GM12878 (cell line): ENCODE data around the gene MAPKBP1. TPM values are rescaled to one million over a fixed set of nuclear protein-coding genes. Genes with fewer than 3 reads are reported as not detected.

Experiments used
- ATAC-seq: fragments of 200-7000 bp; cut with Tn5 transposase; 3 replicates; pipeline ENCODE4 v1.9.1; 2020; ENCODE audit warnings: mild to moderate bottlenecking, moderate library complexity
- BruUV-seq: library from RNA; stranded (reverse); fragments of 400-500 nt; replicated peaks from 2 replicates; lab custom pipeline; 2021; lab: Mats Ljungman, UMichigan
- CTCF ChIA-PET: fragments of 300-600 bp; sonication (Branson Sonifier 250); formaldehyde crosslinking; extraction: SDS; loops from one replicate; lab custom pipeline; 2021; ENCODE audit warnings: inconsistent platforms; lab: Yijun Ruan, JAX
- POLR2A ChIA-PET: fragments of 350-600 bp; formaldehyde crosslinking; extraction: SDS; loops from one replicate; lab custom pipeline; 2021; ENCODE audit warnings: inconsistent platforms; lab: Charles Lee
- RAD21 ChIA-PET: fragments of 300-600 bp; sonication (Branson Sonifier 250); formaldehyde crosslinking; loops from one replicate; lab custom pipeline; 2023; ENCODE audit warnings: antibody characterized with exemption; ENCODE audit not compliant: unreplicated experiment; lab: Charles Lee
- SMC1A ChIA-PET: fragments of 300-600 bp; sonication (Branson Sonifier 250); formaldehyde crosslinking; loops from one replicate; lab custom pipeline; 2023; ENCODE audit not compliant: unreplicated experiment, uncharacterized antibody; lab: Charles Lee
- DNase-seq: peaks from one replicate; pipeline ENCODE4 v3.0.0-alpha.2; 2011; ENCODE audit warnings: low read depth, low spot score
- FAIRE-seq: peaks from 3 replicates; lab custom pipeline; 2011; peaks lifted over from hg19 to GRCh38; lab: Jason Lieb, UNC
- H2AFZ ChIP-seq: 2 replicates; pipeline ENCODE4 v1.6.0; 2011; ENCODE audit warnings: low read depth, low read length, control low read depth; ENCODE audit not compliant: control insufficient read depth
- H3K27ac ChIP-seq: 2 replicates; pipeline ENCODE4 v1.5.1; 2011; ENCODE audit warnings: control low read depth; ENCODE audit not compliant: control insufficient read depth, insufficient read depth
- H3K27me3 ChIP-seq, 2 experiments: replicated peaks in 1 of 2; 2 replicates each; pipeline versions ENCODE4 v1.6.0 to v1.6.1; 2011; ENCODE audit warnings: low read length in 1 of 2; ENCODE audit not compliant: control insufficient read depth in 2 of 2, insufficient read depth in 2 of 2
- H3K36me3 ChIP-seq, 2 experiments: 2 replicates each; pipeline ENCODE4 v1.5.1; 2011; ENCODE audit warnings: low read length in 1 of 2; ENCODE audit not compliant: control insufficient read depth in 2 of 2, insufficient read depth in 2 of 2
- H3K4me1 ChIP-seq: 2 replicates; pipeline ENCODE4 v1.6.1; 2011; ENCODE audit warnings: mild to moderate bottlenecking, low read length, moderate library complexity, mixed read lengths; ENCODE audit not compliant: control insufficient read depth, insufficient read depth
- H3K4me2 ChIP-seq: 2 replicates; pipeline ENCODE4 v1.6.0; 2011; ENCODE audit warnings: control low read depth; ENCODE audit not compliant: control insufficient read depth, insufficient read depth
- H3K4me3 ChIP-seq: fragments of 200-600 bp; sonication (generic); 2 replicates; pipeline ENCODE4 v1.5.1; 2016
- H3K79me2 ChIP-seq: 2 replicates; pipeline ENCODE4 v1.6.0; 2011; ENCODE audit warnings: low read length; ENCODE audit not compliant: control insufficient read depth, insufficient read depth
- H3K9ac ChIP-seq: 2 replicates; pipeline ENCODE4 v1.8.0; 2011; ENCODE audit warnings: low read length, control low read depth, mixed read lengths; ENCODE audit not compliant: control insufficient read depth, insufficient read depth
- H3K9me3 ChIP-seq: replicated peaks from 3 replicates; pipeline ENCODE4 v1.5.1; 2011; ENCODE audit warnings: mild to moderate bottlenecking, low read length; ENCODE audit not compliant: control insufficient read depth, insufficient read depth
- H4K20me1 ChIP-seq: 2 replicates; pipeline ENCODE4 v1.6.0; 2011; ENCODE audit not compliant: control insufficient read depth, insufficient read depth
- ATF7 ChIP-seq: fragments of 450-650 bp; IDR thresholded peaks from 2 replicates; pipeline ENCODE4 v1.6.1; 2016; ENCODE audit warnings: low read depth, mild to moderate bottlenecking
- BACH1 ChIP-seq: fragments of 450-650 bp; IDR thresholded peaks from 2 replicates; pipeline ENCODE4 v1.6.1; 2017; ENCODE audit warnings: mild to moderate bottlenecking, borderline replicate concordance
- BCLAF1 ChIP-seq: fragments of 450-650 bp; IDR thresholded peaks from 2 replicates; pipeline ENCODE4 v1.6.1; 2017; ENCODE audit warnings: antibody characterized with exemption, mild to moderate bottlenecking, moderate library complexity
- BHLHE40 ChIP-seq, 2 experiments: fragments of 450-650 bp in 1 of 2; IDR thresholded peaks; 2 replicates each; pipeline ENCODE4 v1.6.1; 2011 to 2017; ENCODE audit warnings: low read depth in 2 of 2, borderline replicate concordance in 1 of 2, improper control_type of control experiment in 1 of 2, low read length in 1 of 2, mild to moderate bottlenecking in 1 of 2
- EZH2 ChIP-seq: IDR thresholded peaks from 2 replicates; pipeline ENCODE4 v1.6.1; 2012; ENCODE audit warnings: low read depth, mild to moderate bottlenecking, control low read depth, inconsistent platforms, low read length, borderline replicate concordance; ENCODE audit not compliant: control insufficient read depth
- MYC ChIP-seq: IDR thresholded peaks from 2 replicates; pipeline ENCODE4 v1.6.1; 2011; ENCODE audit warnings: mild to moderate bottlenecking, low read length, moderate library complexity, inconsistent platforms; ENCODE audit not compliant: insufficient read depth, insufficient replicate concordance, insufficient read length, severe bottlenecking
- NKRF ChIP-seq: fragments of 450-650 bp; conservative IDR thresholded peaks from 2 replicates; pipeline ENCODE4 v1.6.1; 2017; ENCODE audit warnings: mild to moderate bottlenecking, moderate library complexity
- NR2C2 ChIP-seq: IDR thresholded peaks from 2 replicates; pipeline ENCODE4 v1.6.1; 2011; ENCODE audit warnings: borderline replicate concordance, low read depth; ENCODE audit not compliant: control insufficient read depth, insufficient read length
- POLR2A ChIP-seq: IDR thresholded peaks from 2 replicates; pipeline ENCODE4 v1.6.1; 2011; ENCODE audit warnings: low read depth, mild to moderate bottlenecking, low read length
- POLR2AphosphoS2 ChIP-seq: IDR thresholded peaks from 2 replicates; pipeline ENCODE4 v1.6.1; 2011; ENCODE audit warnings: low read depth, mild to moderate bottlenecking, low read length, improper control_type of control experiment, moderate library complexity
- SMC3 ChIP-seq: IDR thresholded peaks from 2 replicates; pipeline ENCODE4 v1.6.1; 2011; ENCODE audit warnings: low read length, improper control_type of control experiment, borderline replicate concordance
- WRNIP1 ChIP-seq: IDR thresholded peaks from 2 replicates; pipeline ENCODE4 v1.6.1; 2011; ENCODE audit warnings: low read depth, low read length, improper control_type of control experiment, borderline replicate concordance
- YY1 ChIP-seq: IDR thresholded peaks from 2 replicates; pipeline ENCODE4 v1.6.1; 2011; ENCODE audit warnings: low read depth, mild to moderate bottlenecking, low read length
- WGBS: methylation state at CpG from one replicate; pipeline ENCODE4 v1.1.6; 2016; ENCODE audit warnings: low lambda C conversion rate; ENCODE audit not compliant: insufficient replicate concordance, insufficient coverage; ENCODE audit errors: missing lambda C conversion rate; 5-methylcytosine and 5-hydroxymethylcytosine counted together
- in situ Hi-C: fragments of 300-500 bp; cut with MboI; formaldehyde crosslinking; loops from 9 replicates; pipeline ENCODE4 v1.14.3; 2018; ENCODE audit warnings: mixed read lengths
- intact Hi-C: fragments of 100-400 bp; cut with micrococcal nuclease; formaldehyde crosslinking; loops from one replicate; pipeline ENCODE4 v1.14.2; 2022; ENCODE audit not compliant: unreplicated experiment
- polyA plus RNA-seq, 11 experiments: library from polyadenylated mRNA; depleted of rRNA in 4 of 11; unstranded in 6 of 11; stranded (reverse) in 5 of 11; fragments of >200 nt; fragmentation: Nextera tagmentation in 4 of 11; fragmentation: Illumina TruSeq in 1 of 11; extraction: Ambion mirVana in 4 of 11; extraction: Trizol in 1 of 11; gene quantifications; 1 replicate in 1 of 11; 2 replicates in 10 of 11; pipeline versions ENCODE4 v1.2.1 to v1.2.3, GENCODE V29; 2011 to 2016; ENCODE audit warnings: inconsistent platforms in 2 of 11, missing spikeins in 2 of 11, low read depth in 1 of 11
- total RNA-seq, 4 experiments: library from RNA; depleted of rRNA in 3 of 4; stranded (reverse); fragments of >200 nt in 3 of 4; fragmentation: Illumina TruSeq in 1 of 4; extraction: Trizol in 1 of 4; gene quantifications; 2 replicates each; pipeline versions ENCODE4 v1.2.1 to v1.2.3, GENCODE V29; 2013 to 2021

MAPKBP1 gene
- total and polyA plus RNA-seq, 10 of the 15 experiments (the other 5 are each of a cell fraction or from before 2014, with no cell fraction given) = 0.44 to 19.0 (median 7.3) TPM

- no peak for TF ChIP-seq YY1
Observed at GRCh38 chr15:41780266-41780665, 6.0 kb downstream of the MAPKBP1 start (continued).

- no peaks in the 10 kb centered on the region for H3K36me3 ChIP-seq
- H3K27ac ChIP-seq = no peak overlapping the region
- peaks cover 11% of the 10 kb centered on the region for H3K4me1 ChIP-seq
- in situ Hi-C loops (no loop called here), intact Hi-C loops (no loop called here)
- H3K27me3 ChIP-seq = no peaks in the 10 kb centered on the region
- H3K4me3 ChIP-seq = no peak overlapping the region
- RAD21 ChIA-PET = interaction anchor here (1.0 to 9.7 kb wide), 4 partner anchors 9 to 30 kb away, joined by 3 to 169 read pairs (median 4); no protein-coding TSS in a partner anchor
- peak overlapping the region; percentile 36; the same call in 1 of the 2 replicates for H3K4me2 ChIP-seq
- POLR2A ChIA-PET = interaction anchor here (0.7 to 11.3 kb wide), 2 partner anchors 12 to 73 kb away, joined by 3 to 170 read pairs; no protein-coding TSS in a partner anchor
- H2AFZ ChIP-seq = no peak overlapping the region
- ATAC-seq = no peak
- H3K79me2 ChIP-seq = peaks cover 43% of the 10 kb centered on the region
- FAIRE-seq = no peak
- BruUV-seq = no TSS peak
- no peak for DNase-seq
- WGBS = 91% methylated on average over 1 of the region's 1 CpG
- SMC1A ChIA-PET = interaction anchor here (0.7 to 9.5 kb wide), 7 partner anchors 8 to 177 kb away, joined by 3 to 189 read pairs (median 3); no protein-coding TSS in a partner anchor
- CTCF ChIA-PET = interaction anchor here (1.0 to 11.4 kb wide), 6 partner anchors 8 to 124 kb away, joined by 3 to 365 read pairs (median 4); no protein-coding TSS in a partner anchor
- H3K9ac ChIP-seq = no peak overlapping the region
- TF ChIP-seq POLR2A = no peak
- no peak for TF ChIP-seq YY1
- TF ChIP-seq MYC = no peak
- TF ChIP-seq NR2C2 = no peak
- no peak for TF ChIP-seq WRNIP1
- no peak for TF ChIP-seq ATF7
- no peak for TF ChIP-seq POLR2AphosphoS2
- no peak for TF ChIP-seq NKRF
- no peak for TF ChIP-seq BACH1
- TF ChIP-seq BCLAF1 = no peak
- no peak for TF ChIP-seq BHLHE40 (IDR thresholded peaks at IDR 0.05; ENCODE audit: borderline replicate concordance in 1 of 2, low read depth in 2 of 2, low read length in 1 of 2)
- no peak for TF ChIP-seq SMC3
- TF ChIP-seq EZH2 = no peak
- no peaks in the 10 kb centered on the region for H4K20me1 ChIP-seq
- no peaks in the 10 kb centered on the region; the same call in 2 of the 3 replicates for H3K9me3 ChIP-seq
Observed at GRCh38 chr15:41780727-41781126, 6.4 kb downstream of the MAPKBP1 start.
